Measurements from ENCODE around the gene NUDT1.

Gene NUDT1

DNA sequence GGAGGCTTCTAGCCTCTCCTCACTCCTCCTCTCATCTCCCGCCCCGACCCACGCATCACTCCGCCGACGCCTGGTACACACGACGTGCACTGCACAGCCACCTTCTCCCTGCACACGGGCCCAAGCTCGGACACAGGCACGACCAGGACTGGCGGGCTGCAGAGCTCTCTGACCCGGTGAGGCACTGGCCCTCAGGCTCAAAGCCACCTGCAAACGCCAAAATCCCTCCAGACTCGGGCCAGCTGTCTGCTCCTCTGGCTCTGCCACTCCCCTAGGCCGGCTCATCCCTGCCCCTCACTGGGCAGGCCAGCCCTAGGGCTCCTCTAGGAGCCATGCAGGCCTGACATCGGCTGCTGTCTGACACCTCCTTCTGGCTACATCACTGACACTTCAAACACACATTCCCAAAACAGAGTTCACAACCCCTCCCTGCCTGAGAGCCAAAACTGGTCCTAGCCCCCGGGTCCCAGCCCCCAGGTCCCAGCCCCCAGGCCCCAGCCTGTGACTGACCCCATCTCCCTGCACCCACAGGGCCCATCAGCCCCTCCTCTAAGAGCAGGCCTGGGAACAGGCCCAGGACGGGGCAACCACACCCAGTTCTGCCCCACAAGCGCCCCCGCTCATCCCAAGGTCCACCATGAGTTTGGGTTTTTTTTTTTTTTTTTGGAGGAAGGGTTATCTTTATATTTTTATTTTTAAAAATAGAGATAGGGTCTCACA, 44.4 kb upstream of the NUDT1 start:
- TF ChIP-seq, protein P1, sequence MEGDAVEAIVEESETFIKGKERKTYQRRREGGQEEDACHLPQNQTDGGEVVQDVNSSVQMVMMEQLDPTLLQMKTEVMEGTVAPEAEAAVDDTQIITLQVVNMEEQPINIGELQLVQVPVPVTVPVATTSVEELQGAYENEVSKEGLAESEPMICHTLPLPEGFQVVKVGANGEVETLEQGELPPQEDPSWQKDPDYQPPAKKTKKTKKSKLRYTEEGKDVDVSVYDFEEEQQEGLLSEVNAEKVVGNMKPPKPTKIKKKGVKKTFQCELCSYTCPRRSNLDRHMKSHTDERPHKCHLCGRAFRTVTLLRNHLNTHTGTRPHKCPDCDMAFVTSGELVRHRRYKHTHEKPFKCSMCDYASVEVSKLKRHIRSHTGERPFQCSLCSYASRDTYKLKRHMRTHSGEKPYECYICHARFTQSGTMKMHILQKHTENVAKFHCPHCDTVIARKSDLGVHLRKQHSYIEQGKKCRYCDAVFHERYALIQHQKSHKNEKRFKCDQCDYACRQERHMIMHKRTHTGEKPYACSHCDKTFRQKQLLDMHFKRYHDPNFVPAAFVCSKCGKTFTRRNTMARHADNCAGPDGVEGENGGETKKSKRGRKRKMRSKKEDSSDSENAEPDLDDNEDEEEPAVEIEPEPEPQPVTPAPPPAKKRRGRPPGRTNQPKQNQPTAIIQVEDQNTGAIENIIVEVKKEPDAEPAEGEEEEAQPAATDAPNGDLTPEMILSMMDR (conservative IDR thresholded peaks at IDR 0.05; ENCODE audit: low read depth, low read length), result no peak
- DNase-seq (ENCODE audit: low read depth), result no peak
- H3K4me3 ChIP-seq (ENCODE audit: low read depth, low read length), result no peak overlapping the region

DNA sequence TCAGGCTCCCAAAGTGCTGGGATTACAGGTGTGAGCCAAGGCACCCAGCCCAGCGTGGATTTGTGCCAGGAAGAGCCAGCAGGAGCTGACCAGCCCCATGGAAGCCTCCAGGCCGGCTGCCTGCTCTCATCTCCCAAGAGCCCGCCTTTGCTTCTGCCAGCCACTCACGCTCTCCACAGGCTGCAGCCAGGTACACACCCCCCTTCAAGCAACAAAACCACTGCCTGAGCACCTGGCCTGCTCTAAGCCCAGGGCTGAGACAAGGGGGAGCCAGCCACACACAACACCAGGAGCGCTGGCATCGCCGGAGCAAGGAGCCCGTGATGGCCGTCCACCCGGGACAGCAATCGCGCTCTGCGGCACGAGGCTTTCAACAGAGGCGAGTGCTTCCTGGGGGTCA, 43.8 kb upstream of the NUDT1 start:
- no peak overlapping the region for H3K4me3 ChIP-seq (ENCODE audit: low read depth, low read length)
- TF ChIP-seq, protein P1 (conservative IDR thresholded peaks at IDR 0.05; ENCODE audit: low read depth, low read length), result no peak
- no peak for DNase-seq (ENCODE audit: low read depth)

DNA sequence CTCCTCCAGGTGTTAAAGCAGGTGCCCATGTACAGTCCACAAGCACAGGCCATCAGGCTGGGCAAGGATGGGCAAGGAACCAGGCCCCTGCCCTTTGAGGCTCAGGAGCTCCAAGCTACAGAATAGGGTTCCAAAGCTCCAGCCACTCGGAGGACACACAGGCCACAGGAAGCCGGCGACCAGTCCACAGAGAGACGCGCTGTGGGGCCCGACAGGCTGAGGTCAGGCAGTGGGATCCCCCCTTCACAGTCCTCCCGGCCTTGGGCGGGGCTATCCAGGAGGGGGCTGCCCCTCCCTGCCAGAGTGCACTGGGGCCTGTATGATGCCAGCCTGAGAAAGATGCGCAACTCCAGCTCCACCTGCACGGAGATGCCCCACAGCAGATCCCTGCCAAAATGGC, 43.3 kb upstream of the NUDT1 start:
- no peak for DNase-seq (ENCODE audit: low read depth)
- H3K4me3 ChIP-seq (ENCODE audit: low read depth, low read length), result no peak overlapping the region
- TF ChIP-seq, protein P1 (conservative IDR thresholded peaks at IDR 0.05; ENCODE audit: low read depth, low read length), result no peak

DNA sequence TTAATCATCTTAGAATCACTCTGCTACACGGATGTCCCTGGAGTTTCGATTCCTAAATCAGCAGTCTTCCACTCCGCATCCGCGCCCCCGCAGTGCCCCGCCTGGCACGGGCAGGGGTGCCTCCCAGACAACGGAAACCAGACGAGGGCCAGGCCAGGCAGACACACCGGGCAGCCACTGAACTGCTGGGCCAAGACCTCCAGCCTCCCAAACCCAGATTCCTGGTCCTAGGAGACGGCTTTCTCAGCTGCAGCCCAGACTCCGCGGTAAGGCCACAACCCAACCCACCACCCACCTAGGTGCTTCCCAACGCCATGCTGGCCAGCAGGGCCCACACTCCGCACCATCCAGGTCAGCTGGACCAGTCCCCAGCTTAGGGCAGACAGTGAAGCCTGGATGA, 42.5 kb upstream of the NUDT1 start:
- H3K4me3 ChIP-seq (ENCODE audit: low read depth, low read length), result no peak overlapping the region
- DNase-seq (ENCODE audit: low read depth), result no peak
- TF ChIP-seq, protein P1 (conservative IDR thresholded peaks at IDR 0.05; ENCODE audit: low read depth, low read length), result no peak

DNA sequence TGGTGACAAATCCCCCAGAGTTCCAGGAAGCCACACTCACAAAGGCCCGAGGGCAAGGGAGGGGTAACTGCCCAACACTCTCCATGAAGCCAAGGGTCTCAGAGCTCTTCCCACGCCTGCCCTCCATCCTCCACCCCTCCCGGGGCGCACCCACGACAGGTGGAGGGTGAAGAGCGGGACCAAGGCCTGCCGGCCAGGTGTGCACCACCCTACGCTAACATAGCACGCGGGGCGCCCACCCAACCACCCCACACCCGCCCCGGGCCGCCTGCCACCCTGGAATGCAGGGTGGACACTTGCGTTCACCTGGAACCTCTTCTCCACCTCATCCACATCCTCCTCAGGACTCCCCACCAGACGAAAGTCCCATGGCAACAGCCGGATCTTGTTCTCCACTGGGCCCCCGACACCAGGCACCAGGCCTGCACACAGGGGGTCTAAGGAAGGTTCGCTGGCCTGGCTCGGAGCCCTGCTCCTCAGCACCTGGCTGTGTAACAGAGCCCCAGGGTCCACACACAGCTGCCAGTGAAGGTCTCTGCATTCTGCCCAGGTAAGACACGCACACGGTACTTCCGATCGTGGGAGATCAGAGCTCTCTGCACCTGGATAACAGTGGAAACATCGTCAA, 42.0 kb upstream of the NUDT1 start:
- TF ChIP-seq, protein P1 (conservative IDR thresholded peaks at IDR 0.05; ENCODE audit: low read depth, low read length), result no peak
- DNase-seq (ENCODE audit: low read depth), result no peak
- no peak overlapping the region for H3K4me3 ChIP-seq (ENCODE audit: low read depth, low read length)

DNA sequence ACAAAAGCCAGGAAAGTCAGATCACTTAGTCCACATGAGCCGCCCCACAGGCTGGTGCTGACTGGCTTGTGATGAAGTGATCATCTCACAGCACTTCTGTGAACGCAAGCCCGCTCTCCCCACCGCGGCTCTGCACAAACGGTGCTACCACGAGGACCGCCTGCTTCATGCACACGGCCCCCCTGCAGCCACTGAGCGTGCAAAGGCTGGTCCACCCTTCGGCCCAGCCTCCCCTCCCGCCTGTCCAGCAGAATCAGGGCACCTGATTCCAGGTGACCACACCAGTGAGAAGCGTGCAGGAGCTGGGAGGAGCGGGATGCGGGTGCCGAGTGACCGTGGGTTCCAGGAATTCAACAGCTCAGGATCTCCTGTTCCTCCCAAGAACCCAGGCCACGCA, 41.4 kb upstream of the NUDT1 start:
- TF ChIP-seq, protein P1 (conservative IDR thresholded peaks at IDR 0.05; ENCODE audit: low read depth, low read length), result no peak
- no peak for DNase-seq (ENCODE audit: low read depth)
- H3K4me3 ChIP-seq (ENCODE audit: low read depth, low read length), result no peak overlapping the region

DNA sequence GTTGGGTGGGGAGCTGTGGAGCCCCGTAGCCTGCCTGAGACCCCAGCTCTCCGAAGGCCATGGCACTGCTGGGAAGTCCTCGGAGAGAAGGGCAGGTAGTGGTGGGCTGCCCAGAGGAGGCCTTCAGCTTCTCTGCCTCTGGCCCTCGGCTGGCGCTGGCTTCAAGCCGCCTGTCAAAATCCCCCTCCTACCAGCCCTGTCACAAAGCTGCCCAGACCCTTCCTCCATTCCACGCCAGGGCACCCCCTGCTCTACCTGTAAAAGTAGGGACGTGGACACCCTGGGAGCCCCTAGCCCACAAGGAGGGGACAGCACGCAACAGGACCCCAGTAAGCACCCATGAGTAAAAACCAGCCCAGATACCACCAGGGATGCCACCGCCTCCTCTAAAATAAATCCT, 40.9 kb upstream of the NUDT1 start:
- TF ChIP-seq, protein P1 (conservative IDR thresholded peaks at IDR 0.05; ENCODE audit: low read depth, low read length), result no peak
- no peak for DNase-seq (ENCODE audit: low read depth)
- H3K4me3 ChIP-seq (ENCODE audit: low read depth, low read length), result no peak overlapping the region

Data from choroid plexus epithelial cell (primary cell).